ENCODE results near the gene NFX1.
A peak's percentile ranks its signal among the peaks of the same experiment; 100 is the strongest.

The NFX1 gene

DNA sequence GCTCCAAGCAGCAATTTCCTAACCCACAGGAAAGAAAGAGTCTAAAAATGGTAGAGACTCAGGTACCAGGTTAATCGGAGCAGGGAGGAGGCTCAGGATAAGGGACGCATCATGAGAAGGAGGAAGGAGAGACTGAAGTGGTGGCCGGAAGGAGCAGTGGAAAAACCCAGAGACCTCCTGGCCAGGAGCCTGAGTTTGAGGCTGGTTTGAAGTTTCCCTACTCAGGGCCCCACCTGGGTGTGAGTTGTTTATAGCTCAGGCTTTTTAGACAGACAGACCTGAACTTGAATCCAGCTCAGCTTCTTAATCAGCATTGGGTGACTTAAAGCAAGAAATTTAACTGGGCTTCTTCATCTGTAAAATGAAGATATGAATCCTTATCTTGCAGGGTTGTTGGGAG lies 124.0 kb downstream of the NFX1 start:
- no peak overlapping the region for H3K27ac ChIP-seq (ENCODE audit: extremely low read depth, low read depth, low read length)
- no peak overlapping the region for H3K4me3 ChIP-seq (ENCODE audit: low read depth, low read length)
- H3K4me1 ChIP-seq (ENCODE audit: control insufficient read depth, insufficient read depth, low read length) = 0 out of 2 replicates have a peak, but pooled peaks cover 3% of the 10 kb centered on the region
- ChIA-PET POLR2A (no interaction called here), CTCF (interaction anchor here (0.6 to 6.4 kb wide), 17 partner anchors 8 to 388 kb away, joined by 3 to 51 read pairs (median 9); partner anchors contain the start of genes AQP3, AQP7 and NOL6)
- H3K9me3 ChIP-seq (ENCODE audit: control insufficient read depth, insufficient read depth, low read depth, low read length) = no peaks in the 10 kb centered on the region
- no peak for TF ChIP-seq ZBTB1 (tag by site-specific recombination; IDR thresholded peaks at IDR 0.05)
- peak; percentile 12; the same call in 1 of the 2 replicates for TF ChIP-seq GLIS1 (tag by site-specific recombination; IDR thresholded peaks at IDR 0.05)
- TF ChIP-seq, protein P1, sequence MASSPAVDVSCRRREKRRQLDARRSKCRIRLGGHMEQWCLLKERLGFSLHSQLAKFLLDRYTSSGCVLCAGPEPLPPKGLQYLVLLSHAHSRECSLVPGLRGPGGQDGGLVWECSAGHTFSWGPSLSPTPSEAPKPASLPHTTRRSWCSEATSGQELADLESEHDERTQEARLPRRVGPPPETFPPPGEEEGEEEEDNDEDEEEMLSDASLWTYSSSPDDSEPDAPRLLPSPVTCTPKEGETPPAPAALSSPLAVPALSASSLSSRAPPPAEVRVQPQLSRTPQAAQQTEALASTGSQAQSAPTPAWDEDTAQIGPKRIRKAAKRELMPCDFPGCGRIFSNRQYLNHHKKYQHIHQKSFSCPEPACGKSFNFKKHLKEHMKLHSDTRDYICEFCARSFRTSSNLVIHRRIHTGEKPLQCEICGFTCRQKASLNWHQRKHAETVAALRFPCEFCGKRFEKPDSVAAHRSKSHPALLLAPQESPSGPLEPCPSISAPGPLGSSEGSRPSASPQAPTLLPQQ (tag by site-specific recombination; IDR thresholded peaks at IDR 0.05) = no peak
- no peak for TF ChIP-seq ZNF324 (tag by site-specific recombination; IDR thresholded peaks at IDR 0.05)
- H3K36me3 ChIP-seq (ENCODE audit: control insufficient read depth in 2 of 2, insufficient read depth in 1 of 2, low read length in 2 of 2) = no peaks in the 10 kb centered on the region

DNA sequence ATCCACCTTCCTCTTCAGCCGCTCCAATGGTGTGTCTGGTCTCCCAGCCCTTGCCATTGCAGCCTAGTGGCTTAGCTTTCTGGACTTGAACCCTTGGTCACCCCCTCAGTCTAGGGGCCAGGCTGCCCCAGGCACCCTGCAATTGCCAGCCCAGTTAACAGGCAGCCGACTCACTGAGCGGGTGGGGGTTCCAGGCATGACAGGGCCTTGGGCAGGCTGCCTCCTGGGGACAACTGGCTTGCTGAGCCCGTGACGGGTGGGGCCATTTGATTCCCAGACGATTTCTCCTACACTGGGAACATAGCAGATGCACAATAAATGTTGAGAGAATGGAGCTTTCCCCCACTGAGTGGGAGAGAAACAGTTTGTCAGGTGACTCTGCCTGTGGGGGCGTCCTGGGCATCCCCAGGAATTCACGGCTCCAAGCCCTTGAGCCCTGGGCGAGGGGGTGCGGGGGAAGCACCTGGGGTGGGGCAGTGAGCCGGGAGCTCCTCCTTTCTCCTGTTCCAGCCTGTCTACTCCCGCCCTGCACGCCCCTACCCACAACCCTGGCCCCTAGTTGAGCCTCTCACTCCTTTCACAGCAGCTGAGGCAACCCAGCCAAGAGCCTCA lies 124.7 kb downstream of the NFX1 start:
- no peak overlapping the region for H3K4me3 ChIP-seq (ENCODE audit: low read depth, low read length)
- 0 out of 2 replicates have a peak, but pooled peaks cover 3% of the 10 kb centered on the region for H3K4me1 ChIP-seq (ENCODE audit: control insufficient read depth, insufficient read depth, low read length)
- TF ChIP-seq MEIS1 (CRISPR knock-in tag; IDR thresholded peaks at IDR 0.05; ENCODE audit: borderline replicate concordance) = no peak
- TF ChIP-seq ZBTB20 (tag by site-specific recombination; IDR thresholded peaks at IDR 0.05) = peak; percentile 6; the same call in 1 of the 2 replicates
- no peak for TF ChIP-seq ZNF473 (tag by site-specific recombination; IDR thresholded peaks at IDR 0.05)
- no peak for TF ChIP-seq GLI2 (tag by site-specific recombination; IDR thresholded peaks at IDR 0.05; ENCODE audit: borderline replicate concordance, low read depth)
- no peak for TF ChIP-seq ZSCAN16 (tag by site-specific recombination; IDR thresholded peaks at IDR 0.05)
- TF ChIP-seq, protein P2, sequence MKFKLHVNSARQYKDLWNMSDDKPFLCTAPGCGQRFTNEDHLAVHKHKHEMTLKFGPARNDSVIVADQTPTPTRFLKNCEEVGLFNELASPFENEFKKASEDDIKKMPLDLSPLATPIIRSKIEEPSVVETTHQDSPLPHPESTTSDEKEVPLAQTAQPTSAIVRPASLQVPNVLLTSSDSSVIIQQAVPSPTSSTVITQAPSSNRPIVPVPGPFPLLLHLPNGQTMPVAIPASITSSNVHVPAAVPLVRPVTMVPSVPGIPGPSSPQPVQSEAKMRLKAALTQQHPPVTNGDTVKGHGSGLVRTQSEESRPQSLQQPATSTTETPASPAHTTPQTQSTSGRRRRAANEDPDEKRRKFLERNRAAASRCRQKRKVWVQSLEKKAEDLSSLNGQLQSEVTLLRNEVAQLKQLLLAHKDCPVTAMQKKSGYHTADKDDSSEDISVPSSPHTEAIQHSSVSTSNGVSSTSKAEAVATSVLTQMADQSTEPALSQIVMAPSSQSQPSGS (tag by site-specific recombination; IDR thresholded peaks at IDR 0.05; ENCODE audit: low read depth) = no peak
- TF ChIP-seq, protein P3, sequence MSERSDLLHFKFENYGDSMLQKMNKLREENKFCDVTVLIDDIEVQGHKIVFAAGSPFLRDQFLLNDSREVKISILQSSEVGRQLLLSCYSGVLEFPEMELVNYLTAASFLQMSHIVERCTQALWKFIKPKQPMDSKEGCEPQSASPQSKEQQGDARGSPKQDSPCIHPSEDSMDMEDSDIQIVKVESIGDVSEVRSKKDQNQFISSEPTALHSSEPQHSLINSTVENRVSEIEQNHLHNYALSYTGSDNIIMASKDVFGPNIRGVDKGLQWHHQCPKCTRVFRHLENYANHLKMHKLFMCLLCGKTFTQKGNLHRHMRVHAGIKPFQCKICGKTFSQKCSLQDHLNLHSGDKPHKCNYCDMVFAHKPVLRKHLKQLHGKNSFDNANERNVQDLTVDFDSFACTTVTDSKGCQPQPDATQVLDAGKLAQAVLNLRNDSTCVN (tag by site-specific recombination; optimal IDR thresholded peaks at IDR 0.05) = no peak
- no peak for TF ChIP-seq ZNF169 (tag by site-specific recombination; IDR thresholded peaks at IDR 0.05)
- no peak for TF ChIP-seq ZFP37 (tag by site-specific recombination; IDR thresholded peaks at IDR 0.05)
- TF ChIP-seq YY2 (tag by site-specific recombination; IDR thresholded peaks at IDR 0.05) = no peak
- no peak for TF ChIP-seq OSR2 (tag by site-specific recombination; IDR thresholded peaks at IDR 0.05)
- no peak for TF ChIP-seq ZNF654 (tag by site-specific recombination; IDR thresholded peaks at IDR 0.05; ENCODE audit: low read depth)
- TF ChIP-seq ZFHX2 (tag by site-specific recombination; conservative IDR thresholded peaks at IDR 0.05) = peak; percentile 23; the same call in 1 of the 2 replicates
- 0 out of 2 replicates have a peak, but pooled peaks have one; percentile 12 for TF ChIP-seq ZNF664 (tag by site-specific recombination; IDR thresholded peaks at IDR 0.05)
- TF ChIP-seq, protein P4, sequence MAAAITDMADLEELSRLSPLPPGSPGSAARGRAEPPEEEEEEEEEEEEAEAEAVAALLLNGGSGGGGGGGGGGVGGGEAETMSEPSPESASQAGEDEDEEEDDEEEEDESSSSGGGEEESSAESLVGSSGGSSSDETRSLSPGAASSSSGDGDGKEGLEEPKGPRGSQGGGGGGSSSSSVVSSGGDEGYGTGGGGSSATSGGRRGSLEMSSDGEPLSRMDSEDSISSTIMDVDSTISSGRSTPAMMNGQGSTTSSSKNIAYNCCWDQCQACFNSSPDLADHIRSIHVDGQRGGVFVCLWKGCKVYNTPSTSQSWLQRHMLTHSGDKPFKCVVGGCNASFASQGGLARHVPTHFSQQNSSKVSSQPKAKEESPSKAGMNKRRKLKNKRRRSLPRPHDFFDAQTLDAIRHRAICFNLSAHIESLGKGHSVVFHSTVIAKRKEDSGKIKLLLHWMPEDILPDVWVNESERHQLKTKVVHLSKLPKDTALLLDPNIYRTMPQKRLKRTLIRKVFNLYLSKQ (tag by site-specific recombination; IDR thresholded peaks at IDR 0.05; ENCODE audit: borderline replicate concordance) = no peak
- ChIA-PET CTCF (interaction anchor here (0.6 to 6.4 kb wide), 32 partner anchors 8 to 1034 kb away, joined by 3 to 51 read pairs (median 6); partner anchors contain the start of genes AQP3, AQP7 and NOL6), POLR2A (interaction anchor here (0.9 to 1.2 kb wide), 4 partner anchors 23 to 59 kb away, joined by 3 to 5 read pairs (median 3); partner anchors contain the start of genes AQP3 and NOL6)
- H3K36me3 ChIP-seq (ENCODE audit: control insufficient read depth in 2 of 2, insufficient read depth in 1 of 2, low read length in 2 of 2) = no peaks in the 10 kb centered on the region
- H3K9me3 ChIP-seq (ENCODE audit: control insufficient read depth, insufficient read depth, low read depth, low read length) = no peaks in the 10 kb centered on the region
- no peak overlapping the region for H3K27ac ChIP-seq (ENCODE audit: extremely low read depth, low read depth, low read length)
